Middle frontal gyrus (tissue), 1 donor: Measurements from ENCODE around the gene MSN.
"Not testable (repeated sequence)": the region's sequence is repeated elsewhere in the genome, so short reads cannot be mapped to it uniquely, and the experiment has no call there.

Experiments
- DNase-seq: peaks from one replicate; pipeline ENCODE4 v3.0.0-alpha.2; 2015; ENCODE audit warnings: low spot score; ENCODE audit errors: extremely low spot score

MSN gene

GRCh38 chrX:65667503-65668376, at the start of gene MSN:
Gene MSN, plus strand, starts transcription at chrX:65667654. Its CDS starts 188 bp downstream, at chrX:65667842.
- DNase-seq: no peak

- not testable (repeated sequence) for DNase-seq
Observed at GRCh38 chrX:65620096-65620705, 47.3 kb upstream of the MSN start.

- no peak for DNase-seq
Observed at GRCh38 chrX:65630771-65631170, 36.7 kb upstream of the MSN start.

- no peak for DNase-seq
Observed at GRCh38 chrX:65633826-65634225, 33.6 kb upstream of the MSN start.

- no peak for DNase-seq
Observed at GRCh38 chrX:65634732-65635131, 32.7 kb upstream of the MSN start.

- no peak for DNase-seq
Observed at GRCh38 chrX:65635378-65635777, 32.1 kb upstream of the MSN start.

GRCh38 chrX:65635822-65636221, 31.6 kb upstream of the MSN start:
- DNase-seq: no peak

GRCh38 chrX:65636261-65636660, 31.2 kb upstream of the MSN start:
- not testable (repeated sequence) for DNase-seq

GRCh38 chrX:65637335-65637734, 30.1 kb upstream of the MSN start:
- no peak for DNase-seq

- DNase-seq: no peak
Observed at GRCh38 chrX:65642914-65643491, 24.5 kb upstream of the MSN start.

GRCh38 chrX:65643531-65644052, 23.9 kb upstream of the MSN start:
- DNase-seq: no peak

GRCh38 chrX:65644621-65645289, 22.7 kb upstream of the MSN start:
- DNase-seq: peak; percentile 2

- no peak for DNase-seq
Observed at GRCh38 chrX:65647801-65648200, 19.7 kb upstream of the MSN start.

GRCh38 chrX:65652098-65652497, 15.4 kb upstream of the MSN start:
- no peak for DNase-seq

GRCh38 chrX:65657009-65657441, 10.4 kb upstream of the MSN start:
- not testable (repeated sequence) for DNase-seq

- no peak for DNase-seq
Observed at GRCh38 chrX:65657659-65658058, 9.8 kb upstream of the MSN start.

- DNase-seq: no peak
Observed at GRCh38 chrX:65658229-65658628, 9.2 kb upstream of the MSN start.

- no peak for DNase-seq
Observed at GRCh38 chrX:65667157-65667502, 324 bp upstream of the MSN start.

- DNase-seq: no peak
Observed at GRCh38 chrX:65668377-65669310, 1.2 kb downstream of the MSN start.

- no peak for DNase-seq
Observed at GRCh38 chrX:65671286-65671685, 3.8 kb downstream of the MSN start.

GRCh38 chrX:65671966-65672365, 4.5 kb downstream of the MSN start:
- DNase-seq: no peak
